DND-41 (cell line): ENCODE measurements around the gene GNGT1.

ENCODE experiments used
- ATAC-seq: fragments of 200-7000 bp; cut with Tn5 transposase; 3 replicates; pipeline ENCODE4 v1.9.1; 2021; ENCODE audit warnings: low read depth; ENCODE audit not compliant: insufficient read depth
- DNase-seq: peaks from one replicate; pipeline ENCODE4 v3.0.0-alpha.2; 2020
- H2AFZ ChIP-seq: 2 replicates; pipeline ENCODE4 v1.6.0; 2012; ENCODE audit warnings: low read depth, low read length
- H3K27ac ChIP-seq: 2 replicates; pipeline ENCODE4 v1.5.1; 2012; ENCODE audit warnings: low read length, inconsistent platforms
- H3K27me3 ChIP-seq: fragments of 200-600 bp; sonication (generic); 2 replicates; pipeline ENCODE4 v1.6.0; 2012; ENCODE audit warnings: low read length, mild to moderate bottlenecking, inconsistent platforms; ENCODE audit not compliant: insufficient read depth, poor library complexity
- H3K36me3 ChIP-seq: 2 replicates; pipeline ENCODE4 v1.5.1; 2012; ENCODE audit warnings: low read length, inconsistent platforms; ENCODE audit not compliant: insufficient read depth
- H3K4me1 ChIP-seq: 2 replicates; pipeline ENCODE4 v1.5.1; 2012; ENCODE audit warnings: mild to moderate bottlenecking, low read length; ENCODE audit not compliant: insufficient read depth
- H3K4me2 ChIP-seq: 2 replicates; pipeline ENCODE4 v1.6.0; 2012; ENCODE audit warnings: mild to moderate bottlenecking, moderate library complexity, low read length, inconsistent platforms; ENCODE audit not compliant: insufficient read depth
- H3K4me3 ChIP-seq, 2 experiments: fragments of 200-600 bp in 1 of 2; shearing (Covaris generic) in 1 of 2; 2 replicates each; pipeline ENCODE4 v1.5.1; 2012 to 2016; ENCODE audit warnings: inconsistent platforms in 2 of 2, low read length in 2 of 2, mild to moderate bottlenecking in 2 of 2, low read depth in 1 of 2, moderate library complexity in 1 of 2
- H3K79me2 ChIP-seq: 2 replicates; pipeline ENCODE4 v1.6.0; 2012; ENCODE audit warnings: low read length, inconsistent platforms; ENCODE audit not compliant: insufficient read depth
- H3K9ac ChIP-seq: 2 replicates; pipeline ENCODE4 v1.6.0; 2012; ENCODE audit warnings: low read depth, mild to moderate bottlenecking, inconsistent platforms, low read length, moderate library complexity
- H3K9me3 ChIP-seq: 2 replicates; pipeline ENCODE4 v1.5.1; 2012; ENCODE audit warnings: low read length, moderate library complexity, mild to moderate bottlenecking, inconsistent platforms; ENCODE audit not compliant: insufficient read depth, severe bottlenecking
- H4K20me1 ChIP-seq: 2 replicates; pipeline ENCODE4 v1.6.0; 2012; ENCODE audit warnings: low read length; ENCODE audit not compliant: insufficient read depth
- EZH2 ChIP-seq: IDR thresholded peaks from 3 replicates; pipeline ENCODE4 v1.6.1; 2012; ENCODE audit warnings: borderline replicate concordance, low read depth, mild to moderate bottlenecking, moderate library complexity, low read length, inconsistent platforms; ENCODE audit not compliant: severe bottlenecking
- TF ChIP-seq, protein P1 (sequence below): IDR thresholded peaks from 2 replicates; pipeline ENCODE4 v1.5.1; 2012; ENCODE audit warnings: borderline replicate concordance, low read length, moderate library complexity, mild to moderate bottlenecking; ENCODE audit not compliant: poor library complexity, severe bottlenecking; ENCODE audit errors: extremely low read depth

The GNGT1 gene

DNA sequence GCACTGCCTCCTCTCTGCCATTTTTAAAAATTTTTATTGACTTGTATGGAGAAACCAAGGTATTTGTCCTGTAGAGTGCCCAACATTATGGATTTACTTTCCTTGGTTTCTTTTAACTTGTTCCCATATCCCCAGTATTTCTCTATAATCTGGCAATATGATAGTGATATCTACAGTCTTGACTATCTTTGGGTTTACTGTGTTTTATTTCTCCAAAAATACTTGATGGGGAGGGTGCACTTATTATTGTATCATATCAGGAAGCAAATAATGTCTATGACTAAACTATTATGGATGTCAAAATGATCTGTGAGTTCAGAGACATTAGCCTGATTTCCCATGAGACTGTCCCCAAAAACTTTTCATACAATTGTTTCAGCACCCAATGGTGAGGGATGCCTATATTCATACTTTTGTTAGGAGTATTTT lies 22.4 kb upstream of the GNGT1 start:
- no peak for ATAC-seq
- Histone ChIP-seq H2AFZ (no peak overlapping the region), H3K79me2 (no peaks in the 10 kb centered on the region), H3K36me3 (no peaks in the 10 kb centered on the region), H4K20me1 (no peaks in the 10 kb centered on the region), H3K27me3 (no peaks in the 10 kb centered on the region), H3K27ac (no peak overlapping the region), H3K9ac (no peak overlapping the region), H3K4me2 (no peak overlapping the region), H3K4me1 (no peaks in the 10 kb centered on the region), H3K9me3 (no peaks in the 10 kb centered on the region), H3K4me3 (no peak overlapping the region)
- no peak for TF ChIP-seq EZH2
- DNase-seq: no peak

DNA sequence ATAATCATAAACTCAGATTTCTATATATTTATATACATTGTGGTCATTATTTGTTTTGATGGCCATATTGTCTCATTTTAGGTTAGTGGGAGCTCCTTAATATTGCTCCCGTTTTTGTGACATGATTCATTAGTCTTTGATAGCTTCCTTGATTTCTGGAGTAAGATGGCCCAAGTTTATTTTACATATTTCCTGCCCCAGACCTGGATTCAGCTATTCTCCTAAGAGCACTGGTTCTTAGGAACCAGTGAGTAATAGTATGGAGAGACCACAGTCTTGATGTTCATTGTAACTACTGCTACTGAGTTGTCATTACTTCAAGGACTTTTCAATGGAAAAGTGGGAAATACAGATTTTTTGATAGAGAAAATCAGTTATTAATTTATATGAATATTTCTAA lies 21.8 kb upstream of the GNGT1 start:
- H3K4me2 ChIP-seq: no peak overlapping the region
- ATAC-seq: no peak
- no peak overlapping the region for H2AFZ ChIP-seq
- no peak overlapping the region for H3K9ac ChIP-seq
- no peaks in the 10 kb centered on the region for H3K79me2 ChIP-seq
- no peaks in the 10 kb centered on the region for H3K9me3 ChIP-seq
- TF ChIP-seq EZH2: no peak
- TF ChIP-seq, protein P1, sequence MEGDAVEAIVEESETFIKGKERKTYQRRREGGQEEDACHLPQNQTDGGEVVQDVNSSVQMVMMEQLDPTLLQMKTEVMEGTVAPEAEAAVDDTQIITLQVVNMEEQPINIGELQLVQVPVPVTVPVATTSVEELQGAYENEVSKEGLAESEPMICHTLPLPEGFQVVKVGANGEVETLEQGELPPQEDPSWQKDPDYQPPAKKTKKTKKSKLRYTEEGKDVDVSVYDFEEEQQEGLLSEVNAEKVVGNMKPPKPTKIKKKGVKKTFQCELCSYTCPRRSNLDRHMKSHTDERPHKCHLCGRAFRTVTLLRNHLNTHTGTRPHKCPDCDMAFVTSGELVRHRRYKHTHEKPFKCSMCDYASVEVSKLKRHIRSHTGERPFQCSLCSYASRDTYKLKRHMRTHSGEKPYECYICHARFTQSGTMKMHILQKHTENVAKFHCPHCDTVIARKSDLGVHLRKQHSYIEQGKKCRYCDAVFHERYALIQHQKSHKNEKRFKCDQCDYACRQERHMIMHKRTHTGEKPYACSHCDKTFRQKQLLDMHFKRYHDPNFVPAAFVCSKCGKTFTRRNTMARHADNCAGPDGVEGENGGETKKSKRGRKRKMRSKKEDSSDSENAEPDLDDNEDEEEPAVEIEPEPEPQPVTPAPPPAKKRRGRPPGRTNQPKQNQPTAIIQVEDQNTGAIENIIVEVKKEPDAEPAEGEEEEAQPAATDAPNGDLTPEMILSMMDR: no peak
- H3K27ac ChIP-seq: no peak overlapping the region
- no peaks in the 10 kb centered on the region for H3K4me1 ChIP-seq
- DNase-seq: no peak
- H3K4me3 ChIP-seq: no peak overlapping the region
- H4K20me1 ChIP-seq: no peaks in the 10 kb centered on the region
- H3K36me3 ChIP-seq: no peaks in the 10 kb centered on the region
- no peaks in the 10 kb centered on the region for H3K27me3 ChIP-seq

DNA sequence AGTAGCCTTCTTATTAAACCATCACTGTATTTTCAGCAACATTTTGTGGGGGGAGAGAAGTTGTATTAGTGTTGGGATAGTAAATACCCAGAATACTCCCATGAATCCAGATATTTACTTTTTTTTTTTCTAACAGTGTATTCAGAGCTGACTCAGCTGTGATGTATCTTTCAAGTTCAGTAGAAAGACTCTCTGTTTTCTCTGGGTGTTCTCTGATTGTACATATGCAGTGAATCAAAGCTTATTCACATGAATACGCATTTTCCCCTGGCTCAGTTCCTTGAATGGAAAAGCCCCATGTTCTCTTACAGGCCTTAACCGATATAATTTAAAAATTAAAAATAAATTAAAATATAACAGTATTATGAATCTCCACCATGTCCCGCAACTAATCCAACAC lies 17.1 kb upstream of the GNGT1 start:
- Histone ChIP-seq H3K9me3 (no peaks in the 10 kb centered on the region), H3K9ac (no peak overlapping the region), H3K27ac (no peak overlapping the region), H3K27me3 (no peaks in the 10 kb centered on the region), H3K4me3 (no peak overlapping the region), H3K4me1 (no peaks in the 10 kb centered on the region), H3K79me2 (no peaks in the 10 kb centered on the region), H3K4me2 (no peak overlapping the region), H2AFZ (no peak overlapping the region), H4K20me1 (no peaks in the 10 kb centered on the region), H3K36me3 (no peaks in the 10 kb centered on the region)
- DNase-seq (no peak), ATAC-seq (no peak)
- no peak for TF ChIP-seq EZH2
- TF ChIP-seq, protein P1: no peak

DNA sequence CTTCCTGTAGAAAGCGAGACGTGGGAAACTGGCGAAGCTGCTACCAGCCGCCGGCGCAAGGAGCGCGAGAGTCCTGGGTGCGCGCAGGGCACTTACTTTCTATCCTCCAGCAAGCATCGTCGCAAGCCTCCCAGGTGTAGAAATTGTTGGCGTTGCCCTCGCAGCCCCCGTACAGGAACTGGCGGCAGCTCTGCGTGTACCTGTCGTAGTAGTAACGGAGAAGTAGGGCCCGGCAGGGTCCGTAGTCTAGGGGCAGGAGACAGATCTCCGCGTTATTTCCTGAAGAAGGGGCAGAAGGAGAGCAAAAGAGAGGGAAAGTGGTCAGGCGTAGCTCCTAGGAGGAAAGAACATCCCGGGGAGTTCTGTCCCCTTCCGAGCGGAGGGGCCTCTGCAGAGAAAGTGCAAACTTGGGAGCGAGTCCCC lies 16.3 kb upstream of the GNGT1 start:
- H3K4me1 ChIP-seq: no peaks in the 10 kb centered on the region
- no peaks in the 10 kb centered on the region for H3K9me3 ChIP-seq
- H3K27ac ChIP-seq: no peak overlapping the region
- H3K4me3 ChIP-seq: no peak overlapping the region
- no peaks in the 10 kb centered on the region for H3K36me3 ChIP-seq
- no peak for TF ChIP-seq EZH2
- TF ChIP-seq, protein P1: no peak
- no peak overlapping the region for H3K4me2 ChIP-seq
- ATAC-seq (no peak), DNase-seq (no peak)
- H3K27me3 ChIP-seq: no peaks in the 10 kb centered on the region
- no peaks in the 10 kb centered on the region for H3K79me2 ChIP-seq
- no peaks in the 10 kb centered on the region for H4K20me1 ChIP-seq
- no peak overlapping the region for H3K9ac ChIP-seq
- H2AFZ ChIP-seq: no peak overlapping the region
